GM12874 (cell line): ENCODE results near the gene SDK1.

Experiments used
- CTCF ChIP-seq: IDR thresholded peaks from 2 replicates; pipeline ENCODE4 v1.5.1; 2011; ENCODE audit warnings: low read depth, mild to moderate bottlenecking, control low read depth, low read length, moderate library complexity; ENCODE audit not compliant: insufficient read depth

Gene SDK1

GRCh38 chr7:4236389-4236788 is 935.3 kb downstream of the SDK1 start:
- TF ChIP-seq CTCF: no peak

- no peak for TF ChIP-seq CTCF
Measured at GRCh38 chr7:4237296-4238235, 936.5 kb downstream of the SDK1 start.

- no peak for TF ChIP-seq CTCF
Measured at GRCh38 chr7:4238861-4239260, 937.8 kb downstream of the SDK1 start.

GRCh38 chr7:4240042-4240441 is 939.0 kb downstream of the SDK1 start:
- TF ChIP-seq CTCF: no peak

GRCh38 chr7:4240520-4241303 is 939.7 kb downstream of the SDK1 start:
- no peak for TF ChIP-seq CTCF

- TF ChIP-seq CTCF: no peak
Measured at GRCh38 chr7:4241304-4241612, 940.2 kb downstream of the SDK1 start.

- no peak for TF ChIP-seq CTCF
Measured at GRCh38 chr7:4241791-4242190, 940.7 kb downstream of the SDK1 start.
